OCI-LY7 (cell line): ENCODE results near the gene PPP2R3B. TPM values are rescaled to one million over a fixed set of nuclear protein-coding genes. Genes with fewer than 3 reads are reported as not detected.

Experiments
- BruUV-seq: library from RNA; stranded (reverse); fragments of 400-500 nt; replicated peaks from 2 replicates; lab custom pipeline; 2021; lab: Mats Ljungman, UMichigan
- CTCF ChIA-PET: fragments of 300-600 bp; sonication (Branson Sonifier 250); formaldehyde crosslinking; loops from one replicate; lab custom pipeline; 2022; ENCODE audit warnings: antibody characterized with exemption; ENCODE audit not compliant: unreplicated experiment; lab: Charles Lee
- POLR2A ChIA-PET: fragments of 300-600 bp; sonication (Branson Sonifier 250); formaldehyde crosslinking; loops from one replicate; lab custom pipeline; 2022; ENCODE audit warnings: antibody characterized with exemption; lab: Charles Lee
- DNase-seq: peaks from one replicate; pipeline ENCODE4 v3.0.0-alpha.2; 2015; ENCODE audit warnings: low spot score
- H2AFZ ChIP-seq: fragments of 200-600 bp; sonication (generic), shearing (Covaris generic); 2 replicates; pipeline ENCODE4 v1.6.1; 2014; ENCODE audit warnings: mild to moderate bottlenecking, antibody characterized with exemption, low read length, moderate library complexity
- H3K27ac ChIP-seq: fragments of 200-600 bp; sonication (generic); 2 replicates; pipeline ENCODE4 v1.5.1; 2014; ENCODE audit warnings: mixed run types, low read depth, mild to moderate bottlenecking, moderate library complexity, low read length, inconsistent platforms; ENCODE audit not compliant: poor library complexity, severe bottlenecking
- H3K36me3 ChIP-seq: fragments of 200-600 bp; sonication (generic); 2 replicates; pipeline ENCODE4 v1.6.1; 2014; ENCODE audit warnings: mild to moderate bottlenecking, antibody characterized with exemption, low read length, moderate library complexity, mixed read lengths; ENCODE audit not compliant: insufficient read depth
- H3K4me1 ChIP-seq: fragments of 200-600 bp; sonication (generic); 2 replicates; pipeline ENCODE4 v1.5.1; 2014; ENCODE audit warnings: mild to moderate bottlenecking, low read length; ENCODE audit not compliant: insufficient read depth, poor library complexity, severe bottlenecking
- H3K4me2 ChIP-seq: fragments of 200-600 bp; sonication (generic); 2 replicates; pipeline ENCODE4 v1.6.1; 2014; ENCODE audit warnings: mild to moderate bottlenecking, low read length
- H3K4me3 ChIP-seq: fragments of 200-600 bp; sonication (generic); 2 replicates; pipeline ENCODE4 v1.5.1; 2014; ENCODE audit warnings: mild to moderate bottlenecking, low read depth, low read length; ENCODE audit not compliant: poor library complexity, severe bottlenecking
- H3K79me2 ChIP-seq: fragments of 200-600 bp; sonication (generic); 2 replicates; pipeline ENCODE4 v1.6.1; 2016; ENCODE audit warnings: low read depth, mild to moderate bottlenecking, low read length, moderate library complexity, mixed read lengths; ENCODE audit not compliant: insufficient read depth
- H3K9me2 ChIP-seq: fragments of 200-600 bp; sonication (generic); 2 replicates; pipeline ENCODE4 v1.6.1; 2016; ENCODE audit warnings: mild to moderate bottlenecking, low read length, mixed read lengths; ENCODE audit not compliant: insufficient read depth
- H3K9me3 ChIP-seq: fragments of 200-600 bp; sonication (generic); 2 replicates; pipeline ENCODE4 v1.6.1; 2014; ENCODE audit warnings: mild to moderate bottlenecking, mixed run types, low read length, mixed read lengths
- H4K20me1 ChIP-seq: fragments of 200-600 bp; sonication (generic); 2 replicates; pipeline ENCODE4 v1.6.1; 2014; ENCODE audit warnings: mild to moderate bottlenecking, antibody characterized with exemption, low read length, moderate library complexity, mixed read lengths; ENCODE audit not compliant: insufficient read depth
- EZH2phosphoT487 ChIP-seq: fragments of 200-600 bp; sonication (generic); IDR thresholded peaks from 2 replicates; pipeline ENCODE4 v1.6.1; 2018; ENCODE audit warnings: low read depth, borderline replicate concordance, mild to moderate bottlenecking, mixed run types, antibody characterized with exemption, low read length, moderate library complexity, mixed read lengths
- intact Hi-C: fragments of 100-400 bp; cut with micrococcal nuclease; formaldehyde crosslinking; loops from one replicate; pipeline ENCODE4 v1.10.0; 2022; ENCODE audit not compliant: unreplicated experiment
- total RNA-seq, 2 experiments: library from RNA; depleted of rRNA in 1 of 2; stranded (reverse); fragments of >200 nt in 1 of 2; shearing (Covaris generic) in 1 of 2; gene quantifications; 2 replicates each; pipeline ENCODE4 v1.2.3, GENCODE V29; 2014 to 2022
- TF ChIP-seq, protein P1 (sequence below): fragments of 200-600 bp; sonication (generic); conservative IDR thresholded peaks from 2 replicates; pipeline ENCODE4 v1.5.1; 2014; ENCODE audit warnings: mild to moderate bottlenecking, antibody characterized with exemption, low read length, moderate library complexity, mixed read lengths

PPP2R3B gene
- total RNA-seq, 2 experiments from 2014 or later = 270 to 342 TPM

DNA sequence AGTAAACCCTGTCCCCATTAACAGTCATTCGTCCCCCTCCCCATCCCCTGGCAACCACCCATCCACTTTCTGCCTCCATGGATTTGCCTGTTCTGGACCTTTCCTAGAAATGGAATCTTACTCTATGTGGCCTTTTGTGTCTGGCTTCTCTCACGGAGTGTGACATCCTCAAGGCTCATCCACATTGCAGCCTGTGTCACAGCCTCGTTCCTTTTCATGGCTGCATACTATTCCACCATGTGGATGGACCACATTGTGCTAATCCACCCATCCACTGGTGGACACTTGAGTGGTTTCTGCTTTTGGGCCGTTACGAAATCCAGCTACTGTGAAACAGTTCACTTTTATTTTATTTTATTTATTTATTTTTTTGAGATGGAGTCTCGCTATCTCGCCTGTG is 8.1 kb upstream of the PPP2R3B start:
- Histone ChIP-seq H3K36me3 (no peaks in the 10 kb centered on the region), H3K4me3 (no peak overlapping the region), H3K27ac (no peak overlapping the region), H3K79me2 (no peaks in the 10 kb centered on the region), H3K4me2 (no peak overlapping the region), H3K4me1 (no peaks in the 10 kb centered on the region), H3K9me2 (no peaks in the 10 kb centered on the region), H2AFZ (no peak overlapping the region), H4K20me1 (no peaks in the 10 kb centered on the region), H3K9me3 (no peaks in the 10 kb centered on the region)
- BruUV-seq = no TSS peak
- TF ChIP-seq, protein P1, sequence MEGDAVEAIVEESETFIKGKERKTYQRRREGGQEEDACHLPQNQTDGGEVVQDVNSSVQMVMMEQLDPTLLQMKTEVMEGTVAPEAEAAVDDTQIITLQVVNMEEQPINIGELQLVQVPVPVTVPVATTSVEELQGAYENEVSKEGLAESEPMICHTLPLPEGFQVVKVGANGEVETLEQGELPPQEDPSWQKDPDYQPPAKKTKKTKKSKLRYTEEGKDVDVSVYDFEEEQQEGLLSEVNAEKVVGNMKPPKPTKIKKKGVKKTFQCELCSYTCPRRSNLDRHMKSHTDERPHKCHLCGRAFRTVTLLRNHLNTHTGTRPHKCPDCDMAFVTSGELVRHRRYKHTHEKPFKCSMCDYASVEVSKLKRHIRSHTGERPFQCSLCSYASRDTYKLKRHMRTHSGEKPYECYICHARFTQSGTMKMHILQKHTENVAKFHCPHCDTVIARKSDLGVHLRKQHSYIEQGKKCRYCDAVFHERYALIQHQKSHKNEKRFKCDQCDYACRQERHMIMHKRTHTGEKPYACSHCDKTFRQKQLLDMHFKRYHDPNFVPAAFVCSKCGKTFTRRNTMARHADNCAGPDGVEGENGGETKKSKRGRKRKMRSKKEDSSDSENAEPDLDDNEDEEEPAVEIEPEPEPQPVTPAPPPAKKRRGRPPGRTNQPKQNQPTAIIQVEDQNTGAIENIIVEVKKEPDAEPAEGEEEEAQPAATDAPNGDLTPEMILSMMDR = no peak
- TF ChIP-seq EZH2phosphoT487 = no peak
- ChIA-PET POLR2A (no interaction called here), CTCF (no interaction called here)
- DNase-seq = no peak
- intact Hi-C loops = no loop called here

DNA sequence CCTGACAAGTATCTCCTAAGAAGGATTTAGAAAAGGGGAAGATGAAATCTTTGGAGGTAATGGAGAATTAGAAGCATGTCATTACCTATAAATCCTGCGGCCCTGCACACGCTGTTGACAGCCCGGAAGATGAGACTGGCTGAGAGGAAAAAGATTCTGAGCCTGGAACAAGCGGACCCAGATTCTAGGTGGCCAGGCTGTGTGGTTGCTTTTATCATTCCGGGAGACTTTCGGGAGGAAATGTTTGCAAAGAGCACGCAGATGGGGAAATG is 5.8 kb upstream of the PPP2R3B start:
- no peak for DNase-seq
- Histone ChIP-seq H4K20me1 (no peaks in the 10 kb centered on the region), H3K79me2 (peaks cover 4% of the 10 kb centered on the region; the same call in 1 of the 2 replicates), H3K4me2 (no peak overlapping the region), H2AFZ (no peak overlapping the region), H3K9me2 (no peaks in the 10 kb centered on the region), H3K4me3 (no peak overlapping the region), H3K4me1 (peaks cover 4% of the 10 kb centered on the region), H3K36me3 (no peaks in the 10 kb centered on the region), H3K27ac (no peak overlapping the region), H3K9me3 (no peaks in the 10 kb centered on the region)
- TF ChIP-seq EZH2phosphoT487 = no peak
- TF ChIP-seq, protein P1 = no peak
- CTCF ChIA-PET = no interaction called here
- no TSS peak for BruUV-seq
- POLR2A ChIA-PET = no interaction called here
- intact Hi-C loops = no loop called here

DNA sequence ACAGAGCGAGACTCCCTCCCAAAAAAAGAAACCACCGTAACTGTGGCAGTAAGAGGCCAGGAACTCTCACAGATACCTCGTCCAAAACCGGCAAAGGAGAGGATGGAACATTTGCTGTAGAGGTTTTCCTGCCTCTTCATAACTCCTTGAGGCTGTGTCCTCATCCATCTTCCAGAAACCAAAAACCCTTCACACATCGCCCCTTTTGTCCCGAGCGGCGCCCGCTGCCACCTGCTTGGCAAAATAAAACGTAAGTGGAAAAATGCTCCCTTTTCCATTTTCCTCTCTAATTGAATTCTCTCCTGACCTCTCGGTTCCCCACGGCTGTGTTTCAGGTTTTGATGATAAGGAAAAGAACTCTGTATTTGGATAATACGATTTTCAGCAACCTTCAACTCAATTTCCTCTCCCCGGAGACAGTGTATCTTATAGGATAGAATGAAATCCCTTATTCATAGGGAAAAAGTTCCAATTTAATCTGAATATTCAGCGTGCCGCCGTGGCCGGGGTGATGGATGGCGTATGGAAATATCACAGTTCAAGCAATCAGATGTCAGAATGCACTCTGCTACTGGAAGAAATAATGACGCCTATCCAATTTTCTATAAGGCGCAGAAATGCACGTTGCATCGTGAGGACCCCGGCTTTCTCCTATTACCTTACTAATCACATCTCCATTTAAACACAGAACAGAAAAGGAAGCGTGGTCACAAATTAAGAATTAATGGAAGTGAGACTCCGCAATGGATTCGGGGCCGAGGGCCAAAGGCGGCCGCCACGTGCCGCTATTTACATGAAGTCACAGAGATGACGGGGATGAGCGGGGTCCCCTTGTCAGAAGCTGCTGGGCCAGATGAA is 5.2 kb upstream of the PPP2R3B start:
- Histone ChIP-seq H3K27ac (no peak overlapping the region), H4K20me1 (no peaks in the 10 kb centered on the region), H3K4me3 (no peak overlapping the region), H3K4me1 (peaks cover 5% of the 10 kb centered on the region), H3K4me2 (no peak overlapping the region), H2AFZ (no peak overlapping the region), H3K36me3 (no peaks in the 10 kb centered on the region), H3K9me2 (no peaks in the 10 kb centered on the region), H3K9me3 (no peaks in the 10 kb centered on the region), H3K79me2 (peaks cover 5% of the 10 kb centered on the region; the same call in 1 of the 2 replicates)
- no TSS peak for BruUV-seq
- TF ChIP-seq, protein P1 = no peak
- no peak for TF ChIP-seq EZH2phosphoT487
- ChIA-PET CTCF (no interaction called here), POLR2A (no interaction called here)
- no peak for DNase-seq
- intact Hi-C loops = no loop called here
